Ishikawa (cell line): ENCODE measurements around the gene THRB.

Source experiments
- CEBPB ChIP-seq: IDR thresholded peaks from 2 replicates; pipeline ENCODE4 v1.6.1; 2012
- EP300 ChIP-seq: IDR thresholded peaks from 2 replicates; pipeline ENCODE4 v1.6.1; 2012; ENCODE audit warnings: borderline replicate concordance
- FOXM1 ChIP-seq: IDR thresholded peaks from 2 replicates; pipeline ENCODE4 v1.6.1; 2012; ENCODE audit warnings: low read depth, borderline replicate concordance
- MAX ChIP-seq: IDR thresholded peaks from 2 replicates; pipeline ENCODE4 v1.6.1; 2012
- RAD21 ChIP-seq: IDR thresholded peaks from 2 replicates; pipeline ENCODE4 v1.6.1; 2012; ENCODE audit warnings: low read depth
- REST ChIP-seq: IDR thresholded peaks from 2 replicates; pipeline ENCODE4 v1.6.1; 2012; ENCODE audit warnings: low read depth, mild to moderate bottlenecking
- TAF1 ChIP-seq: IDR thresholded peaks from 2 replicates; pipeline ENCODE4 v1.6.1; 2012; ENCODE audit warnings: low read depth, mild to moderate bottlenecking

- TF ChIP-seq FOXM1 (no peak), RAD21 (no peak), EP300 (no peak), MAX (no peak), REST (no peak), CEBPB (no peak), TAF1 (no peak)
Observed at GRCh38 chr3:24372559-24373197, 122.0 kb downstream of the THRB start.
